ENCODE data around the gene SMPD1.

- TF ChIP-seq POLR2AphosphoS5 (IDR thresholded peaks at IDR 0.05; ENCODE audit: insufficient read depth in 1 of 2, low read depth in 1 of 2) (no peak), POLR2A (IDR thresholded peaks at IDR 0.05) (no peak)
- TF ChIP-seq, protein P1, sequence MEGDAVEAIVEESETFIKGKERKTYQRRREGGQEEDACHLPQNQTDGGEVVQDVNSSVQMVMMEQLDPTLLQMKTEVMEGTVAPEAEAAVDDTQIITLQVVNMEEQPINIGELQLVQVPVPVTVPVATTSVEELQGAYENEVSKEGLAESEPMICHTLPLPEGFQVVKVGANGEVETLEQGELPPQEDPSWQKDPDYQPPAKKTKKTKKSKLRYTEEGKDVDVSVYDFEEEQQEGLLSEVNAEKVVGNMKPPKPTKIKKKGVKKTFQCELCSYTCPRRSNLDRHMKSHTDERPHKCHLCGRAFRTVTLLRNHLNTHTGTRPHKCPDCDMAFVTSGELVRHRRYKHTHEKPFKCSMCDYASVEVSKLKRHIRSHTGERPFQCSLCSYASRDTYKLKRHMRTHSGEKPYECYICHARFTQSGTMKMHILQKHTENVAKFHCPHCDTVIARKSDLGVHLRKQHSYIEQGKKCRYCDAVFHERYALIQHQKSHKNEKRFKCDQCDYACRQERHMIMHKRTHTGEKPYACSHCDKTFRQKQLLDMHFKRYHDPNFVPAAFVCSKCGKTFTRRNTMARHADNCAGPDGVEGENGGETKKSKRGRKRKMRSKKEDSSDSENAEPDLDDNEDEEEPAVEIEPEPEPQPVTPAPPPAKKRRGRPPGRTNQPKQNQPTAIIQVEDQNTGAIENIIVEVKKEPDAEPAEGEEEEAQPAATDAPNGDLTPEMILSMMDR (IDR thresholded peaks at IDR 0.05) = no peak
Measured at GRCh38 chr11:6420677-6421076, 30.4 kb downstream of the SMPD1 start.
